Measurements from ENCODE around the gene MRRF.

DNA sequence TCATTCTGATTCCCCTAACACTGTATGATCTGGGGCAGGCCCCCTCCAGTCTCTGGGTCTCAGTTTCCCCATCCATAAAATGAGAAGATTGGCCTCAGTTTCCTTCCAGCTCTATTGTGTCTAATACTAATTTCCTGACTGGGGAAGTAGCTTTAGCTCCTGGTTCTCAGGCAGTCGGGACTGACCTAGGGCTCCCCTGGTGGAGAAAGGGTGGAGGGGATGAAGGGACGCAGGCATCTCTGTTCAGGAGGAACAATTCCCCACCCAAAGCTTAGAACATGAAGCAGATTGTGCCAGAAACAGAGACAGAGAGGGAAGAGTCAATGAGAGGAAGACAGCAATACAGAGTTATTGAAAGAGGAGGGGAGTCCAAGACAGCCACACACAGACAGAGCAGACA, 91.9 kb downstream of the MRRF start:
- TF ChIP-seq POLR2A (IDR thresholded peaks at IDR 0.05; ENCODE audit: low read depth) = no peak
- TF ChIP-seq, protein P1, sequence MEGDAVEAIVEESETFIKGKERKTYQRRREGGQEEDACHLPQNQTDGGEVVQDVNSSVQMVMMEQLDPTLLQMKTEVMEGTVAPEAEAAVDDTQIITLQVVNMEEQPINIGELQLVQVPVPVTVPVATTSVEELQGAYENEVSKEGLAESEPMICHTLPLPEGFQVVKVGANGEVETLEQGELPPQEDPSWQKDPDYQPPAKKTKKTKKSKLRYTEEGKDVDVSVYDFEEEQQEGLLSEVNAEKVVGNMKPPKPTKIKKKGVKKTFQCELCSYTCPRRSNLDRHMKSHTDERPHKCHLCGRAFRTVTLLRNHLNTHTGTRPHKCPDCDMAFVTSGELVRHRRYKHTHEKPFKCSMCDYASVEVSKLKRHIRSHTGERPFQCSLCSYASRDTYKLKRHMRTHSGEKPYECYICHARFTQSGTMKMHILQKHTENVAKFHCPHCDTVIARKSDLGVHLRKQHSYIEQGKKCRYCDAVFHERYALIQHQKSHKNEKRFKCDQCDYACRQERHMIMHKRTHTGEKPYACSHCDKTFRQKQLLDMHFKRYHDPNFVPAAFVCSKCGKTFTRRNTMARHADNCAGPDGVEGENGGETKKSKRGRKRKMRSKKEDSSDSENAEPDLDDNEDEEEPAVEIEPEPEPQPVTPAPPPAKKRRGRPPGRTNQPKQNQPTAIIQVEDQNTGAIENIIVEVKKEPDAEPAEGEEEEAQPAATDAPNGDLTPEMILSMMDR (IDR thresholded peaks at IDR 0.05) = peak in 1 of 3 experiments; percentile 13
